ENCODE data around the gene LMO2. TPM values are rescaled to one million over a fixed set of nuclear protein-coding genes. Genes with fewer than 3 reads are reported as not detected.
"Not testable (repeated sequence)": the region's sequence is repeated elsewhere in the genome, so short reads cannot be mapped to it uniquely, and the experiment has no call there.

LMO2 gene
- total RNA-seq, 6 experiments from 2014 or later: 3.6 to 7.6 (median 4.9) TPM

DNA sequence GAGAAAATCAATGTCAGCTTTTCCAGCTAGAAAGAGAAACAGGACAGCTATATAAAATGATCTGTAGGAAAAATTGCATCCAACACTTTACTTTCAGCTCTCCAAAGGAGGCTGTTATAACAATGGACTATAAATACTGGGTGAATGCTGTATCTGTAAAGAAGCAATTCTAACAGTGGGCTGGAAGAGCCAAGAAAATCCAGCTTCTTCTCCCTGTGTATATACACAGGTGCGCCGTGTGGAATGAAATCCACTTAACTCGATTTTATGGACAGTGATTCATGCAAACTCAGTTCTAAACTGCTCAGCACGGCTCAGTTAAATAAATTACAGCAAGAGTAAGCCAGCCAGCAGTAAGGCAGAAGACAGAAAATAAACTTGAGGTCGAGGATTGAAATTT lies 32.5 kb upstream of the LMO2 start:
- 55% methylated on average over 5 of the region's 5 CpGs for WGBS (ENCODE audit: insufficient coverage, low coverage, low lambda C conversion rate, missing lambda C conversion rate)
- intact Hi-C loops (cut with DNase I): no loop called here
- Histone ChIP-seq H3K9me3 (no peaks in the 10 kb centered on the region), H3K27ac (no peak overlapping the region), H3K36me3 (no peaks in the 10 kb centered on the region), H3K4me1 (no peaks in the 10 kb centered on the region), H3K27me3 (no peaks in the 10 kb centered on the region), H3K4me3 (no peak overlapping the region)
- ATAC-seq (no peak), DNase-seq (no peak)
- TF ChIP-seq, protein P1, sequence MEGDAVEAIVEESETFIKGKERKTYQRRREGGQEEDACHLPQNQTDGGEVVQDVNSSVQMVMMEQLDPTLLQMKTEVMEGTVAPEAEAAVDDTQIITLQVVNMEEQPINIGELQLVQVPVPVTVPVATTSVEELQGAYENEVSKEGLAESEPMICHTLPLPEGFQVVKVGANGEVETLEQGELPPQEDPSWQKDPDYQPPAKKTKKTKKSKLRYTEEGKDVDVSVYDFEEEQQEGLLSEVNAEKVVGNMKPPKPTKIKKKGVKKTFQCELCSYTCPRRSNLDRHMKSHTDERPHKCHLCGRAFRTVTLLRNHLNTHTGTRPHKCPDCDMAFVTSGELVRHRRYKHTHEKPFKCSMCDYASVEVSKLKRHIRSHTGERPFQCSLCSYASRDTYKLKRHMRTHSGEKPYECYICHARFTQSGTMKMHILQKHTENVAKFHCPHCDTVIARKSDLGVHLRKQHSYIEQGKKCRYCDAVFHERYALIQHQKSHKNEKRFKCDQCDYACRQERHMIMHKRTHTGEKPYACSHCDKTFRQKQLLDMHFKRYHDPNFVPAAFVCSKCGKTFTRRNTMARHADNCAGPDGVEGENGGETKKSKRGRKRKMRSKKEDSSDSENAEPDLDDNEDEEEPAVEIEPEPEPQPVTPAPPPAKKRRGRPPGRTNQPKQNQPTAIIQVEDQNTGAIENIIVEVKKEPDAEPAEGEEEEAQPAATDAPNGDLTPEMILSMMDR (IDR thresholded peaks at IDR 0.05): no peak
- TF ChIP-seq POLR2A (IDR thresholded peaks at IDR 0.05): no peak

DNA sequence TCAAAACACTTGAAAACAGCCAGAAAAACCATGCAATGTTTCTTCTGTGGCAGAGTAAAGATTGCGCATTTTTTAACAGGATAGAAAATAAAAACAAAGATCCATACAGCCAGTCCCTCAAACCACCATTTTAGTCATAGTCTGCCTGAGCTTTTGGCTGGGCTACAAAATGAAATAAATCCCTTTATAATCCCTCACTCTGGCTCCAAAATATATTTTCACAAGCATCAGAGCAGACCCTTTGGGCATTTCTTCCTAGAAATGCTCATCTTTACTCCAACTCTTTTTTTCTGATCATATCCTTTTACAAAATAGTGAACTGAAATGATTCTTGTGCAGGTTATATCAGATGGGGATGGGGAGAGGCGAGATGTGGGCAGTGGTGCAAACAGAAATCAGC lies 31.8 kb upstream of the LMO2 start:
- Histone ChIP-seq H3K9me3 (no peaks in the 10 kb centered on the region), H3K4me3 (no peak overlapping the region), H3K4me1 (no peaks in the 10 kb centered on the region), H3K36me3 (no peaks in the 10 kb centered on the region), H3K27ac (no peak overlapping the region), H3K27me3 (no peaks in the 10 kb centered on the region)
- ATAC-seq (no peak), DNase-seq (no peak)
- no peak for TF ChIP-seq POLR2A (IDR thresholded peaks at IDR 0.05)
- TF ChIP-seq, protein P1 (IDR thresholded peaks at IDR 0.05): no peak
- intact Hi-C loops (cut with DNase I): no loop called here
- 58% methylated on average over 2 of the region's 2 CpGs for WGBS (ENCODE audit: insufficient coverage, low coverage, low lambda C conversion rate, missing lambda C conversion rate)

DNA sequence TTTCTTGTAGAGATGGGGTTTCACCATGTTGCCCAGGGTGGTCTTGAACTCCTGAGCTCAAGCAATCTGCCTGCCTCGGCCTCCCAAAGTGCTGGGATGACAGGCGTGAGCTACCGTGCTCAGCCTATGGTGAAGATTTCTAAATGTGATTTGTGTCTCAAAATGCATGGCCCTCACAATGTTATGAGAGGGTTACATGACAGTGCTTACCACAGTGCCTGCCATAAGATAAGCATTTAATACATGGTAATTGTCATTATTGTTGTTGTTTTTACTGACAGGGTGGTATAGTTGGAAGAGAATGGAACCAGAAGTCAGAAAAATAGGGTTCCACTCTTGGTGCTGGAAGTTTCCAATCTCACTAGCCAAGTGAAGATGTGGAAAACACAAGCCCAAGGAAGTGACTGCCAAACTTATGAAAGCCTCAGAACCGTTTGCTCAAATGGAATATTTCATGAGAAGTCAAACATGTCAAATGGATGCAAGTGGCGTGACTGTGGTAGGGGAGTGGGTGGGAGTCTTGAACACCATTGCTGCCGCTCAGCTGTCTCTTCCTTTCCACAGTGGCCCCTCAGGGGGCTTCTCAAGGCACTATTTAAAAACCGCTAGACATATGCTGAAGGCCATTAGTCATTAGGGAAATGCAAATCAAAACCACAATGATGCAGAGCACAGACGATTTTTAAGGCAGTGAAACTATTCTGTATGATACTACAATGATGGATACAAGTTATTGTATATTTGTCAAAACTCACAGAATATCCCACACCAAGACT lies 29.1 kb upstream of the LMO2 start:
- intact Hi-C loops (cut with DNase I): no loop called here
- no peak for DNase-seq
- no peak for ATAC-seq
- Histone ChIP-seq H3K27me3 (no peaks in the 10 kb centered on the region), H3K4me1 (no peaks in the 10 kb centered on the region), H3K4me3 (no peak overlapping the region), H3K27ac (no peak overlapping the region), H3K36me3 (no peaks in the 10 kb centered on the region), H3K9me3 (no peaks in the 10 kb centered on the region)
- 67% methylated on average over 5 of the region's 8 CpGs for WGBS (ENCODE audit: insufficient coverage, low coverage, low lambda C conversion rate, missing lambda C conversion rate)
- TF ChIP-seq POLR2A (IDR thresholded peaks at IDR 0.05): no peak

DNA sequence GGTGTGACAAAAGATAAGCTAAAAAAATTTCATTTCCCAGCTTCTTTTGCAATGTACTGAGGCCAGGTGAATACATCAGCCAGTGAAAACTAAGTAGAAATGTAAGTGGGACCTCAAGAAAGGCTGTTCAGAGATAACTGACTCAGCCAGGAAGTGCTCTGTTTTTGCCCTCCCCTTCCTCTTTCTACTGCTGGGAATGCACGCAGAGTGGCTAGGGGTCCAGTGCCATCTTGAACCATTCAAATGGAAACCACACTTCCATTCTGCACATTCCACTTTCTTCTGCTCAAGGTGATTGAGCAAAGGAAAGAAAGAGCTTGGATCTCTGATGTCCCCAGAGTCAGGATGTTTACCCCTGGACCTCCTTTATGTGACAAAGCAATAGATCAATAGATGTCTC lies 27.8 kb upstream of the LMO2 start:
- TF ChIP-seq POLR2A (IDR thresholded peaks at IDR 0.05): no peak
- TF ChIP-seq, protein P1 (IDR thresholded peaks at IDR 0.05): no peak
- H3K4me1 ChIP-seq: no peaks in the 10 kb centered on the region
- no peak overlapping the region for H3K27ac ChIP-seq
- H3K36me3 ChIP-seq: no peaks in the 10 kb centered on the region
- ATAC-seq (no peak), DNase-seq (no peak)
- H3K4me3 ChIP-seq: no peak overlapping the region
- intact Hi-C loops (cut with DNase I): no loop called here
- H3K27me3 ChIP-seq: no peaks in the 10 kb centered on the region
- WGBS (ENCODE audit: insufficient coverage, low coverage, low lambda C conversion rate, missing lambda C conversion rate): 40% methylated on average over 1 of the region's 1 CpG
- H3K9me3 ChIP-seq: no peaks in the 10 kb centered on the region

DNA sequence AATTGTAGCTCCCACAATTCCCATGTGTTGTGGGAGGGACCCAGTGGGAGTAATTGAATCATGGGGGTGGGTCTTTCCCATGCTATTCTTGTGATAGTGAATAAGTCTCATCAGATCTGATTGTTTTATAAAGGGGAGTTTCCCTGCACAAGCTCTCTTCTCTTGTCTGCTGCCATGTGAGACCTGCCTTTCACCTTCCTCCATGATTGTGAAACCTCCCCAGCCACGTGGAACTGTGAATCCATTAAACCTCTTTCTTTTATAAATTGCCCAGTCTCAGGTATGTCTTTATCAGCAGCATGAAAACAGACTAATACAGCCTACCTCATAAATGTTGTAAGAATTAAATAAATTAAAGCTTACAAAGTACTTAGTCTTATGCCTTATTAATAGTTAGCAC lies 25.5 kb upstream of the LMO2 start:
- intact Hi-C loops (cut with DNase I); H3K9me3 ChIP-seq; DNase-seq; H3K27ac ChIP-seq; H3K4me1 ChIP-seq; H3K36me3 ChIP-seq; H3K4me3 ChIP-seq; H3K27me3 ChIP-seq; ATAC-seq: not testable (repeated sequence)
- WGBS (ENCODE audit: insufficient coverage, low coverage, low lambda C conversion rate, missing lambda C conversion rate): 10% methylated on average over 1 of the region's 1 CpG

All from right lobe of liver (tissue), 6 donors.